Activated naive CD8-positive, alpha-beta T cell treated with anti-CD3 and anti-CD28 coated beads, Interleukin-2, amount 10 ng/mL, durations not matched to agents 7 days and 5 days (primary cell): ENCODE data around the gene SMURF1. TPM values are rescaled to one million over a fixed set of nuclear protein-coding genes. Genes with fewer than 3 reads are reported as not detected.
A peak's percentile ranks its signal among the peaks of the same experiment; 100 is the strongest.

Experiments used
- ATAC-seq: fragments of 150-1000 bp; cut with Tn5 transposase; one replicate; pipeline ENCODE4 v1.10.0; 2021; ENCODE audit warnings: low read depth, moderate library complexity
- POLR2A ChIA-PET: fragments of 350-600 bp; sonication (Branson Sonifier 250); formaldehyde crosslinking; loops from one replicate; lab custom pipeline; 2021; ENCODE audit warnings: antibody characterized with exemption; lab: Charles Lee
- DNase-seq: peaks from one replicate; pipeline ENCODE4 v3.0.0; 2021
- H3K27ac Mint-ChIP-seq: one replicate; pipeline ENCODE4 v1.8.0; 2022; ENCODE audit warnings: mild to moderate bottlenecking, mixed read lengths
- H3K27me3 Mint-ChIP-seq: one replicate; pipeline ENCODE4 v1.8.0; 2022; ENCODE audit warnings: mild to moderate bottlenecking, moderate library complexity, mixed read lengths
- H3K36me3 Mint-ChIP-seq: one replicate; pipeline ENCODE4 v1.8.0; 2021; ENCODE audit warnings: mild to moderate bottlenecking, mixed read lengths
- H3K4me1 Mint-ChIP-seq: one replicate; pipeline ENCODE4 v1.8.0; 2021; ENCODE audit warnings: mixed read lengths
- H3K4me3 Mint-ChIP-seq: one replicate; pipeline ENCODE4 v1.8.0; 2022; ENCODE audit warnings: mild to moderate bottlenecking, moderate library complexity, mixed read lengths
- H3K9me3 Mint-ChIP-seq: one replicate; pipeline ENCODE4 v1.8.0; 2021; ENCODE audit warnings: mixed read lengths
- total RNA-seq, 2 experiments: library from RNA; stranded (reverse); gene quantifications; one replicate each; pipeline ENCODE4 v1.2.3, GENCODE V29; 2021

The SMURF1 gene
- total RNA-seq, 2 experiments from 2014 or later: 15.1 to 16.2 TPM

- no peaks in the 10 kb centered on the region for H3K4me1 Mint-ChIP-seq
- no peak for DNase-seq
- no peaks in the 10 kb centered on the region for H3K27me3 Mint-ChIP-seq
- H3K9me3 Mint-ChIP-seq: peaks cover 7% of the 10 kb centered on the region
- POLR2A ChIA-PET: no interaction called here
- peaks cover 23% of the 10 kb centered on the region for H3K36me3 Mint-ChIP-seq
- ATAC-seq: no peak
- no peak overlapping the region for H3K4me3 Mint-ChIP-seq
- no peak overlapping the region for H3K27ac Mint-ChIP-seq
Observed at GRCh38 chr7:99094401-99094800, 49.5 kb downstream of the SMURF1 start.

DNA sequence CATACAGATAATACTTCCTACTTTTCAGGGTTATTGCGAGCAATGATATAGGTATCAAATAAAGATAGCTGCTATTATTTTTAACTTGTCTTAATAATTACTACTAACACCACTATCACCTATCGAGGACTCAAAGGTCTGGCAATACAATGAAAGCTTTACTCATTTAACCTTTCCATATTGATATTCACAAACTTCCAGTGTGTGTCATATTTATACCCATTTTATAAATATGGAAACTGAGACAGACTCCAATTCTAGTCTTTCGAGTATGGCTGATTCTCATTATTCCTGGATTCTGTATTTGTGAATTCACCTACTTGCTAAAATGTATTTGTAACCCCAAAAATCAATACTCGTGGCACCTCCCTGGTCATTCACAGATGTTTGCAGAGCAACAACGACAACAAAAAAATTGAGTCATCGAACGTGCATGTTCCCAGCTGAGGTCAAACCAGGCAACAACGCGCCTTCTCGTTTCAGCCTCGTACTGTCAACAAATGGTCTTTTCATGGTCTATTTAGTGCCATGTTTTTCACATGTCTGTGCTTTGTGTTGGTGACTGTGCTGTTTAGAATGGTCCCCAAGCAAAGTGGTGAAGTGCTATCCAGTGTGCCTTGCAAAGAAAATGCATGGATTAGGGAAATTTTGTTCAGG is 51.7 kb downstream of the SMURF1 start:
- Mint-ChIP-seq H3K27ac (no peak overlapping the region), H3K4me1 (no peaks in the 10 kb centered on the region), H3K4me3 (no peak overlapping the region), H3K9me3 (no peaks in the 10 kb centered on the region), H3K36me3 (peaks cover 16% of the 10 kb centered on the region), H3K27me3 (no peaks in the 10 kb centered on the region)
- no peak for ATAC-seq
- POLR2A ChIA-PET: no interaction called here
- DNase-seq: no peak

- no peak for DNase-seq
- Mint-ChIP-seq H3K4me1 (no peaks in the 10 kb centered on the region), H3K4me3 (no peak overlapping the region), H3K9me3 (no peaks in the 10 kb centered on the region), H3K36me3 (peaks cover 9% of the 10 kb centered on the region), H3K27me3 (no peaks in the 10 kb centered on the region), H3K27ac (no peak overlapping the region)
- POLR2A ChIA-PET: no interaction called here
- ATAC-seq: no peak
Observed at GRCh38 chr7:99090771-99091542, 53.0 kb downstream of the SMURF1 start.

GRCh38 chr7:99089914-99090629 is 53.8 kb downstream of the SMURF1 start:
- peaks cover 9% of the 10 kb centered on the region for H3K36me3 Mint-ChIP-seq
- no peaks in the 10 kb centered on the region for H3K27me3 Mint-ChIP-seq
- H3K4me1 Mint-ChIP-seq: no peaks in the 10 kb centered on the region
- H3K4me3 Mint-ChIP-seq: no peak overlapping the region
- POLR2A ChIA-PET: no interaction called here
- no peak for ATAC-seq
- no peaks in the 10 kb centered on the region for H3K9me3 Mint-ChIP-seq
- no peak overlapping the region for H3K27ac Mint-ChIP-seq
- DNase-seq: no peak

DNA sequence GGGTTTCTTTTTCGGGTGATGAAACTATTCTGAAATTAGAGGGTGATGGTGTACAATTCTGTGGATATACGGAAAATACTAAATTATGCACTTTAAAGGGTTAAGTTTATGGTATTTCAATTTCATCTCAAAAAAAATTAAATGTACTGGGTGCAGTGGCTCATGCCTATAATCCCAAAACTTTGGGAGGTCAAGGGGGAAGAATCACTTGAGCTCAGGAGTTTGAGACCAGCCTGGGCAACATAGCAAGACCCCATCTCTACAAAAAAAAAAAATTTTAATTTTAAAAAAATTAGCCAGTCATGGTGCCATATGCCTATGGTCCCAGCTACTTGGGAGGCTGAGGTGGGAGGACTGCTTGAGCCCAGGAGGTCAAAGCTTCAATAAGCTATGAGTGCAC is 57.0 kb downstream of the SMURF1 start:
- Mint-ChIP-seq H3K4me1 (peaks cover 7% of the 10 kb centered on the region), H3K36me3 (peaks cover 8% of the 10 kb centered on the region), H3K9me3 (no peaks in the 10 kb centered on the region), H3K4me3 (no peak overlapping the region), H3K27me3 (no peaks in the 10 kb centered on the region), H3K27ac (no peak overlapping the region)
- no peak for DNase-seq
- no peak for ATAC-seq
- POLR2A ChIA-PET: no interaction called here

DNA sequence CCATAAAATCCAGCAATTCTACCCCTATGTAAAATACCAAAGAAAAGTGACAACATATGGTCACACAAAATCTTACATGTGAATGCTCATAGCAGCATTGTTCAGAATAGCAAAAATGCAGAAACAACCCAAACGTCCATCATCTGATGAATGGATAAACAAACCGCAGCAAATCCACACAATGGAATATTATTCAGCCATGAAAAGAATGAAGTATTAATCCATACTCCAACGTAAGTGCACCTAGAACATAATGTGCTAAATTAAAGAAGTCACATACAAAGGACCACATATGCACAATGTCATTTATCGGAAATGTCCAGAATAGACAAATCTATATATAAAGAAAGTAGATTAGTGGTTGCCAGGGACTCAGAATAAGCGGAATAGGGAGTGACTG is 57.4 kb downstream of the SMURF1 start:
- Mint-ChIP-seq H3K9me3 (no peaks in the 10 kb centered on the region), H3K4me3 (no peak overlapping the region), H3K4me1 (peaks cover 7% of the 10 kb centered on the region), H3K27ac (no peak overlapping the region), H3K36me3 (peaks cover 8% of the 10 kb centered on the region), H3K27me3 (no peaks in the 10 kb centered on the region)
- no peak for DNase-seq
- POLR2A ChIA-PET: no interaction called here
- no peak for ATAC-seq

DNA sequence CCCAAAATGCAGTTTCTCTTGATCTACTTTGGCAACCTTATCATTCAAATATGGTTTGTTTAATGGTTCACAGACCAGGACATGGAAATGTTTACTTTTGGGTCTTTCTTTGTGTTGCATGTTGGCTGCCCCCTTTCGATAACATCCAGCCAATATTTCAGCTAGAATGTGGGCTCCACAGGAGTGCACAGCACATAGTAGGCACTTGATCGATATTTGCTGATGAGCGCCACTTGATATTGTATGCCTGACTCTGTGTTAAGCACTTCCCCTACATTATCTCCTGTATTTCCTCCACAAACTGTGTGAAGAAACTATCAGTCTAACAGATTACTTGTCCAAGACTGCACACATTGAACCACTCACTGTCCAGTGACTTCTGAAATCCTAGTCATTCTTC is 60.2 kb downstream of the SMURF1 start:
- POLR2A ChIA-PET: no interaction called here
- H3K4me3 Mint-ChIP-seq: no peak overlapping the region
- peaks cover 8% of the 10 kb centered on the region for H3K36me3 Mint-ChIP-seq
- no peak for DNase-seq
- no peaks in the 10 kb centered on the region for H3K27me3 Mint-ChIP-seq
- no peak for ATAC-seq
- peaks cover 14% of the 10 kb centered on the region for H3K4me1 Mint-ChIP-seq
- H3K9me3 Mint-ChIP-seq: no peaks in the 10 kb centered on the region
- no peak overlapping the region for H3K27ac Mint-ChIP-seq

DNA sequence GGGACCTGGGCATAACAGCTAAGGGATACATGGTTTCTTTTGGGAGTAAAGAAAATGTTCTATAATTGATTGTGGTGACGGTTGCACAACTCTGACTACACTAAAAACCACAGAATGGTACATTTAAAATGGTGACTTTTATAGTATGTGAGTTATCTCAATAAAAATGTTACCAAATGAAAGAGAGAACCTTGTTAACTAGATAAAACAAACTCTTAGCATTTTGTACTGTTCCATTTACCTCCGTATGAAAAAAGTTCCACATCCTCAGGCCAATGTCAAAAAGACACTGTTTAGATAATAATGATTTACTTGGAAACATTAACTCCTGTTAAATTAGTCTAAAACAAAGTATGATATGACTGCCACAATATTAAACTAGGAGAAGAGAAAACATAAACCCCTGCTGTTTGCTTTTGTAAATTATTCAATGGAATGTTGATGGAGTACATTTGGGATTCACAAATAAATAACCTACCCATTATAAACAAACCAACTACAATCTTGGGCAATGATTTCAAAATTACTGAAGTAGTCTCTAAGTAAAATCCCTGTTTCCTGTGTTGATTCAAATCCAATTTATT is 60.7 kb downstream of the SMURF1 start:
- Mint-ChIP-seq H3K27me3 (no peaks in the 10 kb centered on the region), H3K4me1 (peaks cover 14% of the 10 kb centered on the region), H3K9me3 (no peaks in the 10 kb centered on the region), H3K27ac (no peak overlapping the region), H3K4me3 (no peak overlapping the region), H3K36me3 (peaks cover 6% of the 10 kb centered on the region)
- no peak for DNase-seq
- no peak for ATAC-seq
- POLR2A ChIA-PET: no interaction called here

DNA sequence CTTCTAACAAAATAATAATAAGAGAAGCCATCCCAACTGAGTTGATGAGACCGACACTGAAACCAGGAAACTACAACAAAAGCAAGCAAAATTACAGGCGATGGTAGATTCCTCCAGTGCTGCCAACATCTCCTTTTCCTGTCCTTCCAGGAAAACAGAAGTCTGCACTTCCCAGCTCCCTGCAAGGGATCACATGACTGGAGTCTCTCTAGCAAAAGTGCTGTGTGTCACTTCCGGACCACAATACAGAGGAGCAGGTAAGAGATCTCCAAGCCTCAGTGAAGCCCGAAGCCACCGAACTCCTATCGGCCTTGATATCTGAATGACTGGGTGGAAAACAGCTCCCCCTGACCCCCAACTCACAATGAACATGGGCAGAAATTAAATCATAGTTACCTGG is 63.2 kb downstream of the SMURF1 start:
- ATAC-seq (no peak), DNase-seq (no peak)
- no peaks in the 10 kb centered on the region for H3K9me3 Mint-ChIP-seq
- POLR2A ChIA-PET: no interaction called here
- H3K4me3 Mint-ChIP-seq: no peak overlapping the region
- no peaks in the 10 kb centered on the region for H3K27me3 Mint-ChIP-seq
- H3K27ac Mint-ChIP-seq: no peak overlapping the region
- peaks cover 20% of the 10 kb centered on the region for H3K4me1 Mint-ChIP-seq
- H3K36me3 Mint-ChIP-seq: peaks cover 6% of the 10 kb centered on the region

DNA sequence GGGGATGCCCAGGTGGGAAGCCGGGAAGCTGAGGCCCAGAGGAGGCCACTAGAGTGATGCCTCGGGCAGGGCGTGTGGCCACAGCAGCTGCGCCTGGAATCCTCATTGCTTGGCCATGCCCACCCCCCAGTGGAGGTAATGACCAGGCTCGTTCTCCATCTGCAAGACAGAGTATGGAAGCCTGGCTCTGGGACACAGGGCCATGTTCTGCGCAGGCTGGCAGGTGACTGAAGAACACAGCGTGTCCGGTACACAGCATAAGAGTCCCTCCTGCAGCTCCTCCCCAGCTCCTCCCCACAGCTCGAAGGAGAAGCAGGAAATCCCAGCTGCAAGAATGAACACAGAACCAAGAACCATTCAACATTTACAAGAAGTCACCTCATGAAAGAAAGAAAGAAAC is 64.8 kb downstream of the SMURF1 start:
- peak overlapping the region; percentile 68 for H3K27ac Mint-ChIP-seq
- peak; percentile 94 for ATAC-seq
- H3K4me3 Mint-ChIP-seq: peak overlapping the region; percentile 52

DNA sequence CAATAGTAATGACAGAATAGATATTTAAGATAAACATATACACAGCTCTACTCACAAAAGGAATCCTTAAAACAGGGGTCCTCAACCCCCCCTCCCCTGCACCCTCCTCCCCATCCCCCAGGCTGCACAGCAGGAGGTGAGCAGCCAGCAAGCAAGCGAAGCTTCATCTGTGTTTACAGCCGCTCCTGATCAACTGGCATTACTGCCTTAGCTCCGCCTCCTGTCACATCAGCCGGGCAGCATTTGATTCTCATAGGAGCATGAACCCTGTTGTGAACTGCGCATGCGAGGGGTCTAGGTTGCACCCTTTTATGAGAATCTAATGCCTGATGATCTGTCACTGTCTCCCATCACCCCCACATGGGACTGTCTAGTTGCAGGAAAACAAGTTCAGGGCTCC is 65.5 kb downstream of the SMURF1 start:
- ATAC-seq (no peak), DNase-seq (no peak)
- Mint-ChIP-seq H3K36me3 (peaks cover 2% of the 10 kb centered on the region), H3K27me3 (no peaks in the 10 kb centered on the region), H3K4me3 (no peak overlapping the region), H3K27ac (no peak overlapping the region), H3K9me3 (no peaks in the 10 kb centered on the region), H3K4me1 (peaks cover 19% of the 10 kb centered on the region)
- POLR2A ChIA-PET: no interaction called here

More for the DNA sequence above, 64.8 kb downstream of the SMURF1 start:
- H3K9me3 Mint-ChIP-seq: no peaks in the 10 kb centered on the region
- DNase-seq: peak; percentile 27
- no peaks in the 10 kb centered on the region for H3K27me3 Mint-ChIP-seq
- peaks cover 20% of the 10 kb centered on the region for H3K4me1 Mint-ChIP-seq
- POLR2A ChIA-PET: no interaction called here
- H3K36me3 Mint-ChIP-seq: peaks cover 2% of the 10 kb centered on the region

- ATAC-seq (no peak), DNase-seq (no peak)
- POLR2A ChIA-PET: no interaction called here
- Mint-ChIP-seq H3K27ac (no peak overlapping the region), H3K4me1 (peaks cover 14% of the 10 kb centered on the region), H3K36me3 (peaks cover 2% of the 10 kb centered on the region), H3K27me3 (no peaks in the 10 kb centered on the region), H3K9me3 (no peaks in the 10 kb centered on the region), H3K4me3 (no peak overlapping the region)
Observed at GRCh38 chr7:99076615-99077014, 67.3 kb downstream of the SMURF1 start.

- H3K27me3 Mint-ChIP-seq: no peaks in the 10 kb centered on the region
- H3K4me1 Mint-ChIP-seq: peaks cover 8% of the 10 kb centered on the region
- no peak overlapping the region for H3K4me3 Mint-ChIP-seq
- no peak overlapping the region for H3K27ac Mint-ChIP-seq
- ATAC-seq (no peak), DNase-seq (no peak)
- peaks cover 2% of the 10 kb centered on the region for H3K36me3 Mint-ChIP-seq
- no peaks in the 10 kb centered on the region for H3K9me3 Mint-ChIP-seq
- POLR2A ChIA-PET: no interaction called here
Observed at GRCh38 chr7:99073839-99074446, 70.0 kb downstream of the SMURF1 start.
